A549 (cell line): Measurements from ENCODE around the gene CHST15.

Experiments used
- CEBPB ChIP-seq, 2 experiments: fragments of >200 bp in 1 of 2; sonication (Bioruptor Twin) in 1 of 2; formaldehyde crosslinking in 1 of 2; IDR thresholded peaks; 2 replicates each; pipeline ENCODE4 v1.6.1; 2012 to 2016
- FOSB ChIP-seq: fragments of 250-450 bp; sonication (Bioruptor Pico); IDR thresholded peaks from 2 replicates; pipeline ENCODE4 v1.5.0; 2020; ENCODE audit warnings: mild to moderate bottlenecking, moderate library complexity
- HOXA7 ChIP-seq: fragments of 250-450 bp; sonication (Bioruptor Pico); IDR thresholded peaks from 2 replicates; pipeline ENCODE4 v1.5.0; 2020; ENCODE audit warnings: mild to moderate bottlenecking, moderate library complexity
- KDM1A ChIP-seq: fragments of 200-600 bp; sonication (generic); IDR thresholded peaks from 2 replicates; pipeline ENCODE4 v1.6.1; 2016; ENCODE audit warnings: low read depth, mild to moderate bottlenecking
- PBX3 ChIP-seq: IDR thresholded peaks from 2 replicates; pipeline ENCODE4 v1.6.1; 2012
- PHF8 ChIP-seq: fragments of 200-600 bp; sonication (generic); IDR thresholded peaks from 2 replicates; pipeline ENCODE4 v1.6.1; 2016; ENCODE audit warnings: low read depth, mild to moderate bottlenecking, antibody characterized with exemption, moderate library complexity, borderline replicate concordance
- RNF2 ChIP-seq: fragments of 200-600 bp; sonication (generic); IDR thresholded peaks from 2 replicates; pipeline ENCODE4 v1.6.1; 2016; ENCODE audit warnings: low read depth, mild to moderate bottlenecking, antibody characterized with exemption, moderate library complexity, borderline replicate concordance
- TF ChIP-seq, protein P1 (sequence below): fragments of >200 bp; sonication (Bioruptor Twin); formaldehyde crosslinking; IDR thresholded peaks from 3 replicates; pipeline ENCODE4 v1.5.1; 2016
- TF ChIP-seq, protein P2 (sequence below): fragments of 200-600 bp; sonication (generic); IDR thresholded peaks from 2 replicates; pipeline ENCODE4 v1.6.1; 2016; ENCODE audit warnings: antibody characterized with exemption, mild to moderate bottlenecking, moderate library complexity
- TF ChIP-seq, protein P3 (sequence below): fragments of 450-650 bp; IDR thresholded peaks from 2 replicates; pipeline ENCODE4 v1.6.1; 2014; ENCODE audit warnings: antibody characterized with exemption

GRCh38 chr10:124013916-124014315 lies 79.5 kb downstream of the CHST15 start:
- TF ChIP-seq RNF2 (no peak), KDM1A (no peak), PBX3 (no peak), PHF8 (no peak), FOSB (CRISPR knock-in tag) (no peak), CEBPB (IDR thresholded peaks at IDR 0.05) (no peak), HOXA7 (CRISPR knock-in tag) (no peak)
- TF ChIP-seq, protein P1, sequence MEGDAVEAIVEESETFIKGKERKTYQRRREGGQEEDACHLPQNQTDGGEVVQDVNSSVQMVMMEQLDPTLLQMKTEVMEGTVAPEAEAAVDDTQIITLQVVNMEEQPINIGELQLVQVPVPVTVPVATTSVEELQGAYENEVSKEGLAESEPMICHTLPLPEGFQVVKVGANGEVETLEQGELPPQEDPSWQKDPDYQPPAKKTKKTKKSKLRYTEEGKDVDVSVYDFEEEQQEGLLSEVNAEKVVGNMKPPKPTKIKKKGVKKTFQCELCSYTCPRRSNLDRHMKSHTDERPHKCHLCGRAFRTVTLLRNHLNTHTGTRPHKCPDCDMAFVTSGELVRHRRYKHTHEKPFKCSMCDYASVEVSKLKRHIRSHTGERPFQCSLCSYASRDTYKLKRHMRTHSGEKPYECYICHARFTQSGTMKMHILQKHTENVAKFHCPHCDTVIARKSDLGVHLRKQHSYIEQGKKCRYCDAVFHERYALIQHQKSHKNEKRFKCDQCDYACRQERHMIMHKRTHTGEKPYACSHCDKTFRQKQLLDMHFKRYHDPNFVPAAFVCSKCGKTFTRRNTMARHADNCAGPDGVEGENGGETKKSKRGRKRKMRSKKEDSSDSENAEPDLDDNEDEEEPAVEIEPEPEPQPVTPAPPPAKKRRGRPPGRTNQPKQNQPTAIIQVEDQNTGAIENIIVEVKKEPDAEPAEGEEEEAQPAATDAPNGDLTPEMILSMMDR = no peak
- TF ChIP-seq, protein P2, sequence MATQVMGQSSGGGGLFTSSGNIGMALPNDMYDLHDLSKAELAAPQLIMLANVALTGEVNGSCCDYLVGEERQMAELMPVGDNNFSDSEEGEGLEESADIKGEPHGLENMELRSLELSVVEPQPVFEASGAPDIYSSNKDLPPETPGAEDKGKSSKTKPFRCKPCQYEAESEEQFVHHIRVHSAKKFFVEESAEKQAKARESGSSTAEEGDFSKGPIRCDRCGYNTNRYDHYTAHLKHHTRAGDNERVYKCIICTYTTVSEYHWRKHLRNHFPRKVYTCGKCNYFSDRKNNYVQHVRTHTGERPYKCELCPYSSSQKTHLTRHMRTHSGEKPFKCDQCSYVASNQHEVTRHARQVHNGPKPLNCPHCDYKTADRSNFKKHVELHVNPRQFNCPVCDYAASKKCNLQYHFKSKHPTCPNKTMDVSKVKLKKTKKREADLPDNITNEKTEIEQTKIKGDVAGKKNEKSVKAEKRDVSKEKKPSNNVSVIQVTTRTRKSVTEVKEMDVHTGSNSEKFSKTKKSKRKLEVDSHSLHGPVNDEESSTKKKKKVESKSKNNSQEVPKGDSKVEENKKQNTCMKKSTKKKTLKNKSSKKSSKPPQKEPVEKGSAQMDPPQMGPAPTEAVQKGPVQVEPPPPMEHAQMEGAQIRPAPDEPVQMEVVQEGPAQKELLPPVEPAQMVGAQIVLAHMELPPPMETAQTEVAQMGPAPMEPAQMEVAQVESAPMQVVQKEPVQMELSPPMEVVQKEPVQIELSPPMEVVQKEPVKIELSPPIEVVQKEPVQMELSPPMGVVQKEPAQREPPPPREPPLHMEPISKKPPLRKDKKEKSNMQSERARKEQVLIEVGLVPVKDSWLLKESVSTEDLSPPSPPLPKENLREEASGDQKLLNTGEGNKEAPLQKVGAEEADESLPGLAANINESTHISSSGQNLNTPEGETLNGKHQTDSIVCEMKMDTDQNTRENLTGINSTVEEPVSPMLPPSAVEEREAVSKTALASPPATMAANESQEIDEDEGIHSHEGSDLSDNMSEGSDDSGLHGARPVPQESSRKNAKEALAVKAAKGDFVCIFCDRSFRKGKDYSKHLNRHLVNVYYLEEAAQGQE = no peak
- TF ChIP-seq, protein P3, sequence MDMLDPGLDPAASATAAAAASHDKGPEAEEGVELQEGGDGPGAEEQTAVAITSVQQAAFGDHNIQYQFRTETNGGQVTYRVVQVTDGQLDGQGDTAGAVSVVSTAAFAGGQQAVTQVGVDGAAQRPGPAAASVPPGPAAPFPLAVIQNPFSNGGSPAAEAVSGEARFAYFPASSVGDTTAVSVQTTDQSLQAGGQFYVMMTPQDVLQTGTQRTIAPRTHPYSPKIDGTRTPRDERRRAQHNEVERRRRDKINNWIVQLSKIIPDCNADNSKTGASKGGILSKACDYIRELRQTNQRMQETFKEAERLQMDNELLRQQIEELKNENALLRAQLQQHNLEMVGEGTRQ = no peak
